ENCODE results near the gene NFIX.

GRCh38 chr19:12946092-12946721 lies 49.1 kb upstream of the NFIX start:
- TF ChIP-seq ZBTB8A (IDR thresholded peaks at IDR 0.05; ENCODE audit: partially characterized antibody), result no peak
- TF ChIP-seq CTCF (IDR thresholded peaks at IDR 0.05 in 2 of 3, conservative IDR thresholded peaks at IDR 0.05 in 1 of 3; ENCODE audit: insufficient read depth in 2 of 3, low read depth in 1 of 3, low read length in 3 of 3), result no peak
- TF ChIP-seq PTBP1 (IDR thresholded peaks at IDR 0.05; ENCODE audit: low read depth, low read length), result no peak
- TF ChIP-seq POLR2A (conservative IDR thresholded peaks at IDR 0.05), result peak; percentile 63; the same call in 1 of the 2 replicates
- no peak for TF ChIP-seq FOXJ2 (tag; IDR thresholded peaks at IDR 0.05)
- TF ChIP-seq FOXP1 (CRISPR knock-in tag; IDR thresholded peaks at IDR 0.05), result no peak
- TF ChIP-seq HSF4 (CRISPR knock-in tag; IDR thresholded peaks at IDR 0.05; ENCODE audit: borderline replicate concordance), result no peak
- no peak for TF ChIP-seq ZNF354B (CRISPR knock-in tag; IDR thresholded peaks at IDR 0.05)
- TF ChIP-seq CHD4 (IDR thresholded peaks at IDR 0.05; ENCODE audit: insufficient read depth, insufficient replicate concordance, low read depth, low read length, poor library complexity, severe bottlenecking), result no peak
